ENCODE data around the gene AURKAIP1. TPM values are rescaled to one million over a fixed set of nuclear protein-coding genes. Genes with fewer than 3 reads are reported as not detected.

The AURKAIP1 gene
- total and polyA plus RNA-seq, 2 of the 13 experiments (the other 11 are each of a cell fraction or from before 2014, with no cell fraction given): 69.5 to 175 TPM

GRCh38 chr1:1402072-1402900 lies 27.3 kb upstream of the AURKAIP1 start (continued):
- TF ChIP-seq HINFP (CRISPR knock-in tag; IDR thresholded peaks at IDR 0.05; ENCODE audit: low read depth) (0 out of 2 replicates have a peak, but pooled peaks have one; percentile 49), GZF1 (CRISPR knock-in tag; IDR thresholded peaks at IDR 0.05) (no peak), CHD4 (IDR thresholded peaks at IDR 0.05; ENCODE audit: borderline replicate concordance, low read length) (no peak), SMYD3 (CRISPR knock-in tag; IDR thresholded peaks at IDR 0.05) (0 out of 2 replicates have a peak, but pooled peaks have one; percentile 7), RARG (CRISPR knock-in tag; IDR thresholded peaks at IDR 0.05; ENCODE audit: low read depth) (no peak), ZBTB40 (IDR thresholded peaks at IDR 0.05) (no peak), ZBTB40 (CRISPR knock-in tag; IDR thresholded peaks at IDR 0.05) (no peak), SOX6 (IDR thresholded peaks at IDR 0.05) (no peak), SOX6 (CRISPR knock-in tag; IDR thresholded peaks at IDR 0.05) (0 out of 2 replicates have a peak, but pooled peaks have one; percentile 20), BCL6 (CRISPR knock-in tag; IDR thresholded peaks at IDR 0.05) (no peak), PHB2 (IDR thresholded peaks at IDR 0.05; ENCODE audit: partially characterized antibody) (no peak), ZNF282 (IDR thresholded peaks at IDR 0.05; ENCODE audit: partially characterized antibody) (no peak), PRPF4 (IDR thresholded peaks at IDR 0.05; ENCODE audit: low read depth, low read length, poor library complexity, severe bottlenecking) (peak; percentile 42), ATF4 (CRISPR knock-in tag; IDR thresholded peaks at IDR 0.05) (no peak), KLF15 (CRISPR knock-in tag; IDR thresholded peaks at IDR 0.05; ENCODE audit: borderline replicate concordance) (no peak), PCBP2 (optimal IDR thresholded peaks at IDR 0.05; ENCODE audit: low read depth, low read length, poor library complexity, severe bottlenecking) (no peak), NFE2 (CRISPR knock-in tag; IDR thresholded peaks at IDR 0.05) (no peak), PPARG (CRISPR knock-in tag; conservative IDR thresholded peaks at IDR 0.05) (no peak)
